ENCODE results near the gene TMEM26. TPM values are rescaled to one million over a fixed set of nuclear protein-coding genes. Genes with fewer than 3 reads are reported as not detected.

The TMEM26 gene
- total and polyA plus RNA-seq, 4 donors = 0.16 to 5.8 (median 0.80) TPM

- ATAC-seq (ENCODE audit: insufficient read depth, low FRiP score) (no peak), DNase-seq (no peak)
- H3K36me3 ChIP-seq (ENCODE audit: control insufficient read depth in 4 of 4, insufficient read depth in 4 of 4, low read length in 4 of 4) = no peaks in the 10 kb centered on the region
- no peaks in the 10 kb centered on the region for H3K27me3 ChIP-seq (ENCODE audit: control insufficient read depth in 3 of 3, insufficient read depth in 3 of 3, low read length in 2 of 3)
- no peak overlapping the region for H3K27ac ChIP-seq (ENCODE audit: low read depth in 1 of 2, low read length in 1 of 2)
- no peak overlapping the region for H3K4me3 ChIP-seq
- no peaks in the 10 kb centered on the region for H3K9me3 ChIP-seq (ENCODE audit: control insufficient read depth in 4 of 4, insufficient read depth in 3 of 4, low read length in 3 of 4)
- no peak overlapping the region for H3K9ac ChIP-seq (ENCODE audit: insufficient read depth in 1 of 2, low read length in 2 of 2)
- 47 to 74% methylated on average over 3 of the region's 3 CpGs for WGBS, 2 donors
- TF ChIP-seq CTCF (IDR thresholded peaks at IDR 0.05; ENCODE audit: control extremely low read depth, extremely low read depth) = no peak
- H3K4me1 ChIP-seq (ENCODE audit: control insufficient read depth in 5 of 5, insufficient read depth in 5 of 5, low read length in 5 of 5) = peaks cover 0 to 6% (median 0%) of the 10 kb centered on the region in 5 donors
Measured at GRCh38 chr10:61475449-61475873, 22.3 kb upstream of the TMEM26 start.

- WGBS, 2 donors = 56 to 73% methylated on average over 5 of the region's 5 CpGs
- peaks cover 0 to 6% (median 0%) of the 10 kb centered on the region in 5 donors for H3K4me1 ChIP-seq (ENCODE audit: control insufficient read depth in 5 of 5, insufficient read depth in 5 of 5, low read length in 5 of 5)
Measured at GRCh38 chr10:61472090-61472674, 19.0 kb upstream of the TMEM26 start.

GRCh38 chr10:61471491-61471890, 18.3 kb upstream of the TMEM26 start:
- 96 to 97% methylated on average over 2 of the region's 2 CpGs for WGBS, 2 donors
- H3K36me3 ChIP-seq (ENCODE audit: control insufficient read depth in 4 of 4, insufficient read depth in 4 of 4, low read length in 4 of 4) = no peaks in the 10 kb centered on the region
- ATAC-seq (ENCODE audit: insufficient read depth, low FRiP score) = no peak
- H3K4me1 ChIP-seq (ENCODE audit: control insufficient read depth in 5 of 5, insufficient read depth in 5 of 5, low read length in 5 of 5) = peaks cover 0 to 6% (median 0%) of the 10 kb centered on the region in 5 donors
- no peak overlapping the region for H3K27ac ChIP-seq (ENCODE audit: low read depth in 1 of 2, low read length in 1 of 2)
- H3K4me3 ChIP-seq = no peak overlapping the region
- no peak overlapping the region for H3K9ac ChIP-seq (ENCODE audit: insufficient read depth in 1 of 2, low read length in 2 of 2)
- no peak for TF ChIP-seq CTCF (IDR thresholded peaks at IDR 0.05; ENCODE audit: control extremely low read depth, extremely low read depth)
- no peaks in the 10 kb centered on the region for H3K9me3 ChIP-seq (ENCODE audit: control insufficient read depth in 4 of 4, insufficient read depth in 3 of 4, low read length in 3 of 4)
- no peak for DNase-seq
- H3K27me3 ChIP-seq (ENCODE audit: control insufficient read depth in 3 of 3, insufficient read depth in 3 of 3, low read length in 2 of 3) = no peaks in the 10 kb centered on the region

More at GRCh38 chr10:61472090-61472674, 19.0 kb upstream of the TMEM26 start:
- no peak for TF ChIP-seq CTCF (IDR thresholded peaks at IDR 0.05; ENCODE audit: control extremely low read depth, extremely low read depth)
- no peak for ATAC-seq (ENCODE audit: insufficient read depth, low FRiP score)
- Histone ChIP-seq H3K36me3 (ENCODE audit: control insufficient read depth in 4 of 4, insufficient read depth in 4 of 4, low read length in 4 of 4) (no peaks in the 10 kb centered on the region), H3K4me3 (no peak overlapping the region), H3K27ac (ENCODE audit: low read depth in 1 of 2, low read length in 1 of 2) (no peak overlapping the region), H3K9ac (ENCODE audit: insufficient read depth in 1 of 2, low read length in 2 of 2) (no peak overlapping the region), H3K9me3 (ENCODE audit: control insufficient read depth in 4 of 4, insufficient read depth in 3 of 4, low read length in 3 of 4) (no peaks in the 10 kb centered on the region), H3K27me3 (ENCODE audit: control insufficient read depth in 3 of 3, insufficient read depth in 3 of 3, low read length in 2 of 3) (no peaks in the 10 kb centered on the region)
- DNase-seq = peak in 2 of 3 donors; percentile 25 to 63

- no peaks in the 10 kb centered on the region for H3K27me3 ChIP-seq (ENCODE audit: control insufficient read depth in 3 of 3, insufficient read depth in 3 of 3, low read length in 2 of 3)
- H3K4me1 ChIP-seq (ENCODE audit: control insufficient read depth in 5 of 5, insufficient read depth in 5 of 5, low read length in 5 of 5) = peaks cover 0 to 6% (median 0%) of the 10 kb centered on the region in 5 donors
- H3K4me3 ChIP-seq = no peak overlapping the region
- 93% methylated on average over 2 of the region's 2 CpGs for WGBS, 2 donors
- no peak overlapping the region for H3K9ac ChIP-seq (ENCODE audit: insufficient read depth in 1 of 2, low read length in 2 of 2)
- ATAC-seq (ENCODE audit: insufficient read depth, low FRiP score) = no peak
- no peaks in the 10 kb centered on the region for H3K9me3 ChIP-seq (ENCODE audit: control insufficient read depth in 4 of 4, insufficient read depth in 3 of 4, low read length in 3 of 4)
- no peak for DNase-seq
- no peaks in the 10 kb centered on the region for H3K36me3 ChIP-seq (ENCODE audit: control insufficient read depth in 4 of 4, insufficient read depth in 4 of 4, low read length in 4 of 4)
- H3K27ac ChIP-seq (ENCODE audit: low read depth in 1 of 2, low read length in 1 of 2) = no peak overlapping the region
- TF ChIP-seq CTCF (IDR thresholded peaks at IDR 0.05; ENCODE audit: control extremely low read depth, extremely low read depth) = no peak
Measured at GRCh38 chr10:61470740-61471139, 17.6 kb upstream of the TMEM26 start.
